Loucy (cell line): ENCODE measurements around the gene SHISAL1.

ENCODE experiments used
- H2AFZ ChIP-seq: fragments of 200-600 bp; sonication (generic); 2 replicates; pipeline ENCODE4 v1.6.0; 2016; ENCODE audit warnings: antibody characterized with exemption, mild to moderate bottlenecking, low read length, moderate library complexity
- H3F3A ChIP-seq: fragments of 200-600 bp; 2 replicates; pipeline ENCODE4 v1.6.0; 2016; ENCODE audit warnings: antibody characterized with exemption, low read depth, mild to moderate bottlenecking
- H3K27me3 ChIP-seq: fragments of 200-600 bp; sonication (generic); 2 replicates; pipeline ENCODE4 v1.6.1; 2014; ENCODE audit warnings: low read length, mild to moderate bottlenecking; ENCODE audit not compliant: insufficient read depth, poor library complexity, severe bottlenecking
- H3K36me3 ChIP-seq: fragments of 200-600 bp; sonication (generic); 2 replicates; pipeline ENCODE4 v1.6.1; 2016; ENCODE audit warnings: low read length; ENCODE audit not compliant: insufficient read depth
- H3K4me1 ChIP-seq: fragments of 200-600 bp; sonication (generic); 2 replicates; pipeline ENCODE4 v1.5.1; 2014; ENCODE audit warnings: low read length, mild to moderate bottlenecking; ENCODE audit not compliant: insufficient read depth, poor library complexity, severe bottlenecking
- H3K4me2 ChIP-seq: fragments of 200-600 bp; sonication (generic); 2 replicates; pipeline ENCODE4 v1.6.0; 2014; ENCODE audit warnings: antibody characterized with exemption, low read length, low read depth, mild to moderate bottlenecking; ENCODE audit not compliant: poor library complexity, severe bottlenecking
- H3K4me3 ChIP-seq: fragments of 200-600 bp; sonication (generic); 2 replicates; pipeline ENCODE4 v1.5.1; 2014; ENCODE audit warnings: low read length, mild to moderate bottlenecking, mixed read lengths; ENCODE audit not compliant: poor library complexity, severe bottlenecking
- H3K79me2 ChIP-seq: fragments of 200-600 bp; sonication (generic); 2 replicates; pipeline ENCODE4 v1.6.1; 2014; ENCODE audit warnings: low read length; ENCODE audit not compliant: insufficient read depth
- H3K9ac ChIP-seq: fragments of 200-600 bp; sonication (generic); 2 replicates; pipeline ENCODE4 v1.6.0; 2014; ENCODE audit warnings: mild to moderate bottlenecking, low read depth, low read length, moderate library complexity; ENCODE audit not compliant: poor library complexity, severe bottlenecking
- H3K9me2 ChIP-seq: fragments of 200-600 bp; sonication (generic); replicated peaks from 2 replicates; pipeline ENCODE4 v1.6.1; 2016; ENCODE audit warnings: low read depth, low read length, mixed read lengths
- H3K9me3 ChIP-seq: fragments of 200-600 bp; sonication (generic); 2 replicates; pipeline ENCODE4 v1.6.1; 2014; ENCODE audit warnings: mild to moderate bottlenecking, antibody characterized with exemption, low read length, low read depth; ENCODE audit not compliant: insufficient read depth
- H4K20me1 ChIP-seq: fragments of 200-600 bp; sonication (generic); 2 replicates; pipeline ENCODE4 v1.6.0; 2014; ENCODE audit warnings: antibody characterized with exemption, low read length, mild to moderate bottlenecking; ENCODE audit not compliant: insufficient read depth, poor library complexity, severe bottlenecking
- CTCF ChIP-seq: fragments of 200-600 bp; sonication (generic); conservative IDR thresholded peaks from 2 replicates; pipeline ENCODE4 v1.5.1; 2014; ENCODE audit warnings: mild to moderate bottlenecking, antibody characterized with exemption, low read length
- EZH2phosphoT487 ChIP-seq: fragments of 200-600 bp; IDR thresholded peaks from 2 replicates; pipeline ENCODE4 v1.6.1; 2018; ENCODE audit warnings: antibody characterized with exemption, mild to moderate bottlenecking, moderate library complexity, borderline replicate concordance

The SHISAL1 gene

GRCh38 chr22:44214187-44214586, 98.6 kb downstream of the SHISAL1 start:
- Histone ChIP-seq H3K9me2 (no peaks in the 10 kb centered on the region), H3K4me1 (no peaks in the 10 kb centered on the region), H2AFZ (no peak overlapping the region), H3K4me3 (no peak overlapping the region), H3K27me3 (no peaks in the 10 kb centered on the region), H3K9ac (no peak overlapping the region), H3K9me3 (peaks cover 10% of the 10 kb centered on the region; the same call in 1 of the 2 replicates), H4K20me1 (no peaks in the 10 kb centered on the region), H3K79me2 (no peaks in the 10 kb centered on the region), H3K4me2 (no peak overlapping the region), H3F3A (no peaks in the 10 kb centered on the region), H3K36me3 (no peaks in the 10 kb centered on the region; the same call in 1 of the 2 replicates)
- TF ChIP-seq EZH2phosphoT487, result no peak
- TF ChIP-seq CTCF, result no peak

GRCh38 chr22:44213489-44214043, 99.2 kb downstream of the SHISAL1 start:
- TF ChIP-seq CTCF (no peak), EZH2phosphoT487 (no peak)
- Histone ChIP-seq H3K4me1 (no peaks in the 10 kb centered on the region), H3F3A (no peaks in the 10 kb centered on the region), H3K4me3 (no peak overlapping the region), H3K9me3 (peaks cover 14% of the 10 kb centered on the region; the same call in 1 of the 2 replicates), H3K79me2 (no peaks in the 10 kb centered on the region), H3K9me2 (no peaks in the 10 kb centered on the region), H3K4me2 (no peak overlapping the region), H4K20me1 (no peaks in the 10 kb centered on the region), H3K9ac (no peak overlapping the region), H2AFZ (no peak overlapping the region), H3K27me3 (no peaks in the 10 kb centered on the region), H3K36me3 (no peaks in the 10 kb centered on the region; the same call in 1 of the 2 replicates)

GRCh38 chr22:44212936-44213335, 99.8 kb downstream of the SHISAL1 start:
- H3K4me1 ChIP-seq, result no peaks in the 10 kb centered on the region
- no peak overlapping the region for H3K9ac ChIP-seq
- no peaks in the 10 kb centered on the region for H3K79me2 ChIP-seq
- no peaks in the 10 kb centered on the region for H4K20me1 ChIP-seq
- H3K27me3 ChIP-seq, result no peaks in the 10 kb centered on the region
- TF ChIP-seq EZH2phosphoT487, result no peak
- no peak for TF ChIP-seq CTCF
- H2AFZ ChIP-seq, result no peak overlapping the region
- no peaks in the 10 kb centered on the region; the same call in 1 of the 2 replicates for H3K36me3 ChIP-seq
- no peaks in the 10 kb centered on the region; the same call in 1 of the 2 replicates for H3F3A ChIP-seq
- H3K9me2 ChIP-seq, result no peaks in the 10 kb centered on the region
- H3K4me2 ChIP-seq, result no peak overlapping the region
- H3K4me3 ChIP-seq, result no peak overlapping the region
- H3K9me3 ChIP-seq, result peaks cover 14% of the 10 kb centered on the region; the same call in 1 of the 2 replicates
